Endothelial cell of umbilical vein (primary cell): ENCODE measurements around the gene NEK6. TPM values are rescaled to one million over a fixed set of nuclear protein-coding genes. Genes with fewer than 3 reads are reported as not detected.

ENCODE experiments used
- BruUV-seq: library from RNA; stranded (reverse); fragments of 400-500 nt; replicated peaks from 2 replicates; lab custom pipeline; 2021; lab: Mats Ljungman, UMichigan
- CTCF ChIA-PET: fragments of 300-600, 350-600 bp; sonication (Branson Sonifier 250); formaldehyde crosslinking; loops from one replicate; lab custom pipeline; 2021; ENCODE audit warnings: antibody characterized with exemption, inconsistent platforms; lab: Charles Lee
- POLR2A ChIA-PET: fragments of 300-600, 350-600 bp; sonication (Branson Sonifier 250); formaldehyde crosslinking; loops from one replicate; lab custom pipeline; 2021; ENCODE audit warnings: antibody characterized with exemption, inconsistent platforms; lab: Charles Lee
- DNase-seq: peaks from one replicate; pipeline ENCODE4 v3.0.0-alpha.2; 2011; ENCODE audit warnings: low read depth, low spot score
- FAIRE-seq: peaks from 2 replicates; lab custom pipeline; 2011; peaks lifted over from hg19 to GRCh38; lab: Jason Lieb, UNC
- H2AFZ ChIP-seq: 2 replicates; pipeline ENCODE4 v1.6.0; 2012; ENCODE audit warnings: low read depth, low read length, control low read depth, inconsistent platforms
- H3K27ac ChIP-seq: 2 replicates; pipeline ENCODE4 v1.5.1; 2011; ENCODE audit warnings: low read depth, mild to moderate bottlenecking, control low read depth, low read length, moderate library complexity; ENCODE audit not compliant: insufficient read depth
- H3K27me3 ChIP-seq, 2 experiments: 2 replicates each; pipeline versions ENCODE4 v1.6.0 to v1.6.1; 2011; ENCODE audit warnings: low read length in 2 of 2, mixed read lengths in 1 of 2; ENCODE audit not compliant: control insufficient read depth in 2 of 2, insufficient read depth in 2 of 2
- H3K36me3 ChIP-seq, 2 experiments: 2 replicates in 1 of 2; 3 replicates in 1 of 2; pipeline ENCODE4 v1.5.1; 2011; ENCODE audit warnings: low read length in 2 of 2, mild to moderate bottlenecking in 1 of 2, moderate library complexity in 1 of 2; ENCODE audit not compliant: control insufficient read depth in 2 of 2, insufficient read depth in 2 of 2; ENCODE audit errors: extremely low read depth in 1 of 2
- H3K4me1 ChIP-seq: 3 replicates; pipeline ENCODE4 v1.5.1; 2011; ENCODE audit warnings: mild to moderate bottlenecking, low read length; ENCODE audit not compliant: control insufficient read depth, insufficient read depth; ENCODE audit errors: extremely low read depth
- H3K4me2 ChIP-seq: 2 replicates; pipeline ENCODE4 v1.6.1; 2011; ENCODE audit warnings: low read length, control low read depth, mixed read lengths; ENCODE audit not compliant: insufficient read depth
- H3K4me3 ChIP-seq, 3 experiments: fragments of 200-600 bp in 1 of 3; sonication (generic), shearing (Covaris generic) in 1 of 3; replicated peaks in 1 of 3; 2 replicates each; pipeline ENCODE4 v1.5.1; 2011 to 2016; ENCODE audit warnings: control low read depth in 3 of 3, low read length in 3 of 3, mild to moderate bottlenecking in 2 of 3, inconsistent platforms in 1 of 3, low read depth in 1 of 3, moderate library complexity in 1 of 3; ENCODE audit not compliant: insufficient read depth in 1 of 3
- H3K79me2 ChIP-seq: 2 replicates; pipeline ENCODE4 v1.6.0; 2012; ENCODE audit warnings: low read length, inconsistent platforms; ENCODE audit not compliant: control insufficient read depth, insufficient read depth
- H3K9ac ChIP-seq: replicated peaks from 2 replicates; pipeline ENCODE3; 2011; ENCODE audit warnings: low read length, control low read depth; ENCODE audit not compliant: insufficient read depth; ENCODE audit errors: extremely low read depth
- H3K9me1 ChIP-seq: replicated peaks from 3 replicates; pipeline ENCODE4 v1.6.0; 2011; ENCODE audit warnings: mild to moderate bottlenecking, low read length; ENCODE audit not compliant: control insufficient read depth, insufficient read depth; ENCODE audit errors: extremely low read depth
- H3K9me3 ChIP-seq: replicated peaks from 2 replicates; pipeline ENCODE4 v1.5.1; 2012; ENCODE audit warnings: low read length, inconsistent platforms; ENCODE audit not compliant: control insufficient read depth, insufficient read depth
- H4K20me1 ChIP-seq: replicated peaks from 2 replicates; pipeline ENCODE3; 2011; ENCODE audit warnings: mild to moderate bottlenecking, low read length; ENCODE audit not compliant: control insufficient read depth, insufficient read depth; ENCODE audit errors: extremely low read depth
- CTCF ChIP-seq, 2 donors: IDR thresholded peaks; 1 replicate in 1 of 2; 2 replicates in 1 of 2; pipeline ENCODE4 v1.5.1; 2011; ENCODE audit warnings: low read length in 2 of 2, mild to moderate bottlenecking in 2 of 2, moderate library complexity in 2 of 2, control low read depth in 1 of 2, inconsistent platforms in 1 of 2, low read depth in 1 of 2; ENCODE audit not compliant: insufficient read depth in 1 of 2; ENCODE audit errors: extremely low read depth in 1 of 2
- EZH2 ChIP-seq: IDR thresholded peaks from 2 replicates; pipeline ENCODE4 v1.6.1; 2012; ENCODE audit warnings: borderline replicate concordance, low read depth, mild to moderate bottlenecking, moderate library complexity, low read length, inconsistent platforms; ENCODE audit not compliant: severe bottlenecking
- FOS ChIP-seq: IDR thresholded peaks from 2 replicates; pipeline ENCODE4 v1.6.1; 2011; ENCODE audit warnings: mild to moderate bottlenecking, low read length, moderate library complexity, borderline replicate concordance; ENCODE audit not compliant: insufficient read depth
- GATA2 ChIP-seq: IDR thresholded peaks from 2 replicates; pipeline ENCODE4 v1.7.0; 2011; ENCODE audit warnings: low read depth, mild to moderate bottlenecking, moderate library complexity, mixed read lengths, low read length; ENCODE audit not compliant: insufficient read length, insufficient read depth
- JUN ChIP-seq: IDR thresholded peaks from 2 replicates; pipeline ENCODE4 v1.6.1; 2011; ENCODE audit warnings: borderline replicate concordance, low read depth; ENCODE audit not compliant: insufficient read length, insufficient read depth
- MYC ChIP-seq: IDR thresholded peaks from one replicate; pipeline ENCODE4 v1.6.1; 2011; ENCODE audit warnings: mild to moderate bottlenecking, low read depth, low read length
- POLR2A ChIP-seq: IDR thresholded peaks from 2 replicates; pipeline ENCODE4 v1.6.1; 2012; ENCODE audit warnings: low read depth, mild to moderate bottlenecking, control low read depth, low read length
- POLR2AphosphoS5 ChIP-seq: IDR thresholded peaks from 2 replicates; pipeline ENCODE4 v1.6.1; 2012; ENCODE audit warnings: low read depth, mild to moderate bottlenecking, control low read depth, low read length, moderate library complexity; ENCODE audit not compliant: insufficient read depth
- dilution Hi-C: fragments of 300-500 bp; cut with MboI; formaldehyde crosslinking; loops from one replicate; pipeline ENCODE4 v1.15.0; 2019; ENCODE audit warnings: low sequenced_read_pairs; ENCODE audit not compliant: extremely low pct_ligation_motif_present
- intact Hi-C: fragments of 100-400 bp; cut with micrococcal nuclease; formaldehyde crosslinking; loops from one replicate; pipeline ENCODE4 v1.10.0; 2022
- polyA plus RNA-seq, 4 experiments: library from polyadenylated mRNA; depleted of rRNA in 3 of 4; stranded (reverse) in 3 of 4; unstranded in 1 of 4; fragments of >200 nt; gene quantifications; 2 replicates each; pipeline versions ENCODE4 v1.2.1 to v1.2.3, GENCODE V29; 2011 to 2012; ENCODE audit warnings: missing spikeins in 1 of 4
- total RNA-seq: library from RNA; stranded (reverse); gene quantifications from 2 replicates; pipeline ENCODE4 v1.2.3, GENCODE V29; 2021
- TF ChIP-seq, protein P1 (sequence below): IDR thresholded peaks from 2 replicates; pipeline ENCODE4 v1.6.1; 2011; ENCODE audit not compliant: insufficient read depth, insufficient read length

NEK6 gene
- total and polyA plus RNA-seq, 2 donors (not counting 3 experiments of a cell fraction or from before 2014, with no cell fraction given), result 64.3 to 67.1 TPM

GRCh38 chr9:124248066-124248465 lies 9.7 kb upstream of the NEK6 start:
- H3K79me2 ChIP-seq, result no peaks in the 10 kb centered on the region
- no peak overlapping the region for H3K9ac ChIP-seq
- H3K4me3 ChIP-seq, result no peak overlapping the region
- ChIA-PET POLR2A (no interaction called here), CTCF (no interaction called here)
- no peaks in the 10 kb centered on the region for H3K27me3 ChIP-seq
- dilution Hi-C loops, result no loop called here
- H3K27ac ChIP-seq, result no peak overlapping the region
- peaks cover 14% of the 10 kb centered on the region for H3K4me1 ChIP-seq
- H3K9me1 ChIP-seq, result no peaks in the 10 kb centered on the region
- TF ChIP-seq, protein P1, sequence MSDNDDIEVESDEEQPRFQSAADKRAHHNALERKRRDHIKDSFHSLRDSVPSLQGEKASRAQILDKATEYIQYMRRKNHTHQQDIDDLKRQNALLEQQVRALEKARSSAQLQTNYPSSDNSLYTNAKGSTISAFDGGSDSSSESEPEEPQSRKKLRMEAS, result no peak
- no peak for TF ChIP-seq MYC
- TF ChIP-seq POLR2AphosphoS5, result no peak
- TF ChIP-seq EZH2, result no peak
- TF ChIP-seq POLR2A, result no peak
- no peak for TF ChIP-seq FOS
- no peak for TF ChIP-seq JUN
- DNase-seq, result no peak
- no peaks in the 10 kb centered on the region for H3K9me3 ChIP-seq
- no peak overlapping the region for H3K4me2 ChIP-seq
- no peaks in the 10 kb centered on the region for H4K20me1 ChIP-seq
- no peaks in the 10 kb centered on the region for H3K36me3 ChIP-seq
- no peak overlapping the region for H2AFZ ChIP-seq
- intact Hi-C loops, result no loop called here
- FAIRE-seq, result no peak
- no TSS peak for BruUV-seq

DNA sequence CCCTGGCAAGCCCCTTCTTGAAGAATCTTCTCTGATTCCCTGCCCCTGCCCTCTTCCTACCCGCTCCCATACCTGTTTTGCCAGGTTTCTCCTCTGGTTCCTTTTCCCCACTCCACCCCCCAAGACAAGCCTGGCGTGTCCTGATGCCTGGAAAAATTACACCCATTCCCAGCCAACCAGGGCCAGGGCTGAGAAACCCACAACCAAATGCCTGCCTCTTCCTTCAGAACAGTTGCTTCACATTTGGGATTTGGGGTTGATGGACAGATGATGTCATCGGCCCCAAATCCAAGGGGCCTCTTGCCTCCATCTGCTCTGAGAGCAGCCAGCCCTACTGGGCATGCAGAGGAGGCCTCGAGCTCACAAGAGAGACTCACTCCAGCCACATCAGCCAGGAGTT lies 8.8 kb upstream of the NEK6 start:
- no peak for FAIRE-seq
- Histone ChIP-seq H3K79me2 (no peaks in the 10 kb centered on the region), H3K4me3 (no peak overlapping the region), H3K4me2 (no peak overlapping the region), H3K9ac (no peak overlapping the region), H3K4me1 (peaks cover 10% of the 10 kb centered on the region), H3K27ac (no peak overlapping the region), H3K36me3 (no peaks in the 10 kb centered on the region), H3K9me3 (no peaks in the 10 kb centered on the region), H3K9me1 (no peaks in the 10 kb centered on the region), H2AFZ (no peak overlapping the region), H3K27me3 (no peaks in the 10 kb centered on the region), H4K20me1 (no peaks in the 10 kb centered on the region)
- dilution Hi-C loops (no loop called here), intact Hi-C loops (no loop called here)
- CTCF ChIA-PET, result interaction anchor here (1.5 kb wide), 1 partner anchor 9 kb away, joined by 3 read pairs; no protein-coding TSS in a partner anchor
- DNase-seq, result no peak
- no TSS peak for BruUV-seq
- no peak for TF ChIP-seq POLR2A
- TF ChIP-seq MYC, result no peak
- no peak for TF ChIP-seq FOS
- no peak for TF ChIP-seq CTCF (IDR thresholded peaks at IDR 0.05; ENCODE audit: extremely low read depth in 1 of 2, insufficient read depth in 1 of 2, low read depth in 1 of 2, low read length in 2 of 2)
- no peak for TF ChIP-seq GATA2
- no peak for TF ChIP-seq EZH2
- POLR2A ChIA-PET, result no interaction called here
